Hindlimb muscle (tissue), 1 donor: Measurements from ENCODE around the gene SORL1. TPM values are rescaled to one million over a fixed set of nuclear protein-coding genes. Genes with fewer than 3 reads are reported as not detected.
A peak's percentile ranks its signal among the peaks of the same experiment; 100 is the strongest.
"Not testable (repeated sequence)": the region's sequence is repeated elsewhere in the genome, so short reads cannot be mapped to it uniquely, and the experiment has no call there.

Experiments used
- DNase-seq: peaks from one replicate; pipeline ENCODE4 v3.0.0-alpha.2; 2013
- polyA plus RNA-seq: library from polyadenylated mRNA; unstranded; fragments of 120-200 nt; gene quantifications from one replicate; pipeline ENCODE4 v1.2.1, GENCODE V29; 2013; ENCODE audit not compliant: insufficient read length

Gene SORL1
- 3.3 TPM for polyA plus RNA-seq

GRCh38 chr11:121451986-121452608, at the start of gene SORL1:
Gene SORL1, plus strand, starts transcription at chr11:121452314. Its CDS starts 18 bp downstream, at chr11:121452332.
- DNase-seq: peak; percentile 81

- no peak for DNase-seq
Measured at GRCh38 chr11:121405646-121406045, 46.5 kb upstream of the SORL1 start.

GRCh38 chr11:121406291-121406690, 45.8 kb upstream of the SORL1 start:
- no peak for DNase-seq

- no peak for DNase-seq
Measured at GRCh38 chr11:121408830-121409229, 43.3 kb upstream of the SORL1 start.

GRCh38 chr11:121410041-121410440, 42.1 kb upstream of the SORL1 start:
- not testable (repeated sequence) for DNase-seq

GRCh38 chr11:121411330-121411729, 40.8 kb upstream of the SORL1 start:
- DNase-seq: not testable (repeated sequence)

- no peak for DNase-seq
Measured at GRCh38 chr11:121412000-121412587, 40.0 kb upstream of the SORL1 start.

- DNase-seq: no peak
Measured at GRCh38 chr11:121412711-121413415, 39.3 kb upstream of the SORL1 start.

- DNase-seq: no peak
Measured at GRCh38 chr11:121414141-121414913, 37.8 kb upstream of the SORL1 start.

- no peak for DNase-seq
Measured at GRCh38 chr11:121415856-121416255, 36.3 kb upstream of the SORL1 start.

- DNase-seq: peak; percentile 73
Measured at GRCh38 chr11:121417055-121417551, 35.0 kb upstream of the SORL1 start.

GRCh38 chr11:121417607-121418006, 34.5 kb upstream of the SORL1 start:
- no peak for DNase-seq

- DNase-seq: peak; percentile 56
Measured at GRCh38 chr11:121418625-121419114, 33.4 kb upstream of the SORL1 start.

GRCh38 chr11:121419836-121420235, 32.3 kb upstream of the SORL1 start:
- DNase-seq: no peak

- no peak for DNase-seq
Measured at GRCh38 chr11:121420398-121420797, 31.7 kb upstream of the SORL1 start.

GRCh38 chr11:121421149-121421901, 30.8 kb upstream of the SORL1 start:
- DNase-seq: no peak

- no peak for DNase-seq
Measured at GRCh38 chr11:121422675-121423074, 29.4 kb upstream of the SORL1 start.

GRCh38 chr11:121425828-121426227, 26.3 kb upstream of the SORL1 start:
- DNase-seq: no peak

GRCh38 chr11:121426476-121427399, 25.4 kb upstream of the SORL1 start:
- DNase-seq: peak; percentile 43

- no peak for DNase-seq
Measured at GRCh38 chr11:121427400-121427744, 24.7 kb upstream of the SORL1 start.

- no peak for DNase-seq
Measured at GRCh38 chr11:121429556-121429955, 22.6 kb upstream of the SORL1 start.
